Natural killer cell (primary cell): Measurements from ENCODE around the gene ZFYVE27. TPM values are rescaled to one million over a fixed set of nuclear protein-coding genes. Genes with fewer than 3 reads are reported as not detected.

Experiments used
- ATAC-seq, 3 donors: fragments of 150-1000 bp in 2 of 3; fragments of 200-7000 bp in 1 of 3; cut with Tn5 transposase; 1 replicate in 1 of 3; 2 replicates in 2 of 3; pipeline ENCODE4 v1.10.0; 2021; ENCODE audit warnings: mild to moderate bottlenecking in 2 of 3, moderate library complexity in 2 of 3
- DNase-seq, 2 donors: peaks; one replicate each; pipeline versions ENCODE4 v3.0.0 to v3.0.0-alpha.2; 2013 to 2021; ENCODE audit warnings: mixed read lengths in 1 of 2
- H3K27ac ChIP-seq: one replicate; pipeline ENCODE4 v1.5.1; 2013; ENCODE audit warnings: mild to moderate bottlenecking, low read length
- H3K27me3 ChIP-seq: one replicate; pipeline ENCODE4 v1.6.1; 2013; ENCODE audit warnings: low read length; ENCODE audit not compliant: control insufficient read depth, insufficient read depth
- H3K36me3 ChIP-seq: one replicate; pipeline ENCODE4 v1.6.1; 2013; ENCODE audit warnings: low read length; ENCODE audit not compliant: control insufficient read depth, insufficient read depth
- H3K4me1 ChIP-seq: one replicate; pipeline ENCODE4 v1.6.1; 2013; ENCODE audit warnings: low read length; ENCODE audit not compliant: control insufficient read depth, insufficient read depth
- H3K4me3 ChIP-seq: one replicate; pipeline ENCODE4 v1.5.1; 2013; ENCODE audit warnings: low read length
- H3K9me3 ChIP-seq: one replicate; pipeline ENCODE4 v1.6.1; 2013; ENCODE audit warnings: low read length; ENCODE audit not compliant: control insufficient read depth, insufficient read depth
- H3K27ac Mint-ChIP-seq, 2 donors: one replicate each; pipeline ENCODE4 v1.8.0; 2022; ENCODE audit warnings: mild to moderate bottlenecking in 2 of 2, mixed read lengths in 2 of 2, moderate library complexity in 1 of 2
- H3K27me3 Mint-ChIP-seq, 2 donors: one replicate each; pipeline ENCODE4 v1.8.0; 2022; ENCODE audit warnings: low read depth in 2 of 2, mixed read lengths in 2 of 2
- H3K36me3 Mint-ChIP-seq: one replicate; pipeline ENCODE4 v1.8.0; 2022; ENCODE audit warnings: mixed read lengths
- H3K4me1 Mint-ChIP-seq, 2 donors: one replicate each; pipeline ENCODE4 v1.8.0; 2022; ENCODE audit warnings: mixed read lengths in 2 of 2
- H3K4me3 Mint-ChIP-seq: one replicate; pipeline ENCODE4 v1.8.0; 2022; ENCODE audit warnings: mild to moderate bottlenecking, moderate library complexity, mixed read lengths
- H3K9me3 Mint-ChIP-seq, 2 donors: one replicate each; pipeline ENCODE4 v1.8.0; 2022; ENCODE audit warnings: mixed read lengths in 2 of 2
- CTCF ChIP-seq: fragments of 200-600 bp; IDR thresholded peaks from one replicate; pipeline ENCODE4 v1.8.0; 2022; ENCODE audit warnings: antibody characterized with exemption
- WGBS: methylation state at CpG from one replicate; pipeline ENCODE4 v1.1.7; 2013; ENCODE audit warnings: missing lambda C conversion rate; ENCODE audit not compliant: insufficient coverage; 5-methylcytosine and 5-hydroxymethylcytosine counted together
- intact Hi-C: fragments of 100-400 bp; cut with micrococcal nuclease; formaldehyde crosslinking; loops from one replicate; pipeline ENCODE4 v1.14.2; 2022
- total RNA-seq, 4 donors: library from RNA; stranded (reverse); fragments of 120-200 nt in 1 of 4; gene quantifications; one replicate each; pipeline versions ENCODE4 v1.2.3 to v1.2.4, GENCODE V29; 2013 to 2022

The ZFYVE27 gene
- total RNA-seq, 3 donors from 2014 or later (not counting 1 experiment from before 2014, with no cell fraction given), result 63.0 to 82.8 (median 76.4) TPM

DNA sequence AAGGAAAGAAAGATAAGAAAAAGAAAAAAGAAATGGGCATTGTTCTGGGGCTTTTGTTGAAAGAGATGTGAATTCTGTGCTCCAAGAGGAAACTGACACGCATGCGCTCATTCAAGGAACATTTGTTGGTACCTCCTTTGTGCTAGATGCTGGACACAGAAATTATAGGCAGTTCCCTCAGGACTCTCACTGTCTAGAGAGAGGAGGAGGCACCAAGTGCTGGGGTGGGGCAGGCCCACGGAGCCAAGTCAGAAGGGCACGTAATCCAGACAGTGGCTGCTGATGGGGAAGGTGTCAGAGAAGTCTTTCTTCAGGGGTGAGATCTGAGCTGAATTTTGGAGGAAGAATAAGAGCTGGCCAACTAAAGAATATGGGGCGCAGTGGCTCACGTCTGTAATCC, 2.9 kb upstream of the ZFYVE27 start:
- 90% methylated on average over 6 of the region's 6 CpGs for WGBS
- H3K4me1 ChIP-seq, result peaks cover 21% of the 10 kb centered on the region
- H3K27ac ChIP-seq, result no peak overlapping the region
- Mint-ChIP-seq H3K36me3 (no peaks in the 10 kb centered on the region), H3K4me3 (peak overlapping the region; percentile 3), H3K9me3 (no peaks in the 10 kb centered on the region), H3K27ac (no peak overlapping the region), H3K27me3 (peaks cover 0 to 8% of the 10 kb centered on the region in 2 donors), H3K4me1 (peaks cover 23 to 32% of the 10 kb centered on the region in 2 donors)
- no peak for TF ChIP-seq CTCF
- intact Hi-C loops, result no loop called here
- no peak overlapping the region for H3K4me3 ChIP-seq
- DNase-seq, result no peak
- no peaks in the 10 kb centered on the region for H3K27me3 ChIP-seq
- H3K9me3 ChIP-seq, result no peaks in the 10 kb centered on the region
- no peak for ATAC-seq
- H3K36me3 ChIP-seq, result no peaks in the 10 kb centered on the region

GRCh38 chr10:97736403-97736901, 476 bp upstream of the ZFYVE27 start:
- H3K27ac ChIP-seq, result peak overlapping the region; percentile 97
- TF ChIP-seq CTCF, result no peak
- peaks cover 21% of the 10 kb centered on the region for H3K4me1 ChIP-seq
- H3K27ac Mint-ChIP-seq, result peak overlapping the region; percentile 96 to 98
- DNase-seq, result no peak
- peak overlapping the region; percentile 93 for H3K4me3 ChIP-seq
- intact Hi-C loops, result loop anchor here (2.0 kb wide), 1 partner anchor 50 kb away; the partner anchor contains the start of gene AVPI1
- peaks cover 46 to 53% of the 10 kb centered on the region in 2 donors for H3K4me1 Mint-ChIP-seq
- H3K9me3 Mint-ChIP-seq, result no peaks in the 10 kb centered on the region
- H3K36me3 Mint-ChIP-seq, result peaks cover 7% of the 10 kb centered on the region
- WGBS, result 70% methylated on average over 13 of the region's 13 CpGs
- H3K36me3 ChIP-seq, result peaks cover 11% of the 10 kb centered on the region
- ATAC-seq, result peak in 1 of 3 donors; percentile 1
- H3K4me3 Mint-ChIP-seq, result peak overlapping the region; percentile 96
- no peaks in the 10 kb centered on the region for H3K27me3 ChIP-seq
- H3K27me3 Mint-ChIP-seq, result no peaks in the 10 kb centered on the region
- H3K9me3 ChIP-seq, result no peaks in the 10 kb centered on the region

GRCh38 chr10:97737770-97738265, 890 bp downstream of the ZFYVE27 start:
- peaks cover 22% of the 10 kb centered on the region for H3K4me1 ChIP-seq
- Mint-ChIP-seq H3K4me3 (peak overlapping the region; percentile 96), H3K36me3 (peaks cover 7% of the 10 kb centered on the region), H3K4me1 (peaks cover 47 to 61% of the 10 kb centered on the region in 2 donors), H3K27ac (peak overlapping the region; percentile 96 to 98), H3K9me3 (no peaks in the 10 kb centered on the region), H3K27me3 (no peaks in the 10 kb centered on the region)
- intact Hi-C loops, result loop anchor here (2.0 kb wide), 1 partner anchor 51 kb away; the partner anchor contains the start of gene AVPI1
- ATAC-seq (no peak), DNase-seq (no peak)
- peaks cover 15% of the 10 kb centered on the region for H3K36me3 ChIP-seq
- peak overlapping the region; percentile 97 for H3K27ac ChIP-seq
- WGBS, result 33% methylated on average over 14 of the region's 14 CpGs
- H3K9me3 ChIP-seq, result no peaks in the 10 kb centered on the region
- H3K27me3 ChIP-seq, result no peaks in the 10 kb centered on the region
- no peak for TF ChIP-seq CTCF
- H3K4me3 ChIP-seq, result peak overlapping the region; percentile 93

DNA sequence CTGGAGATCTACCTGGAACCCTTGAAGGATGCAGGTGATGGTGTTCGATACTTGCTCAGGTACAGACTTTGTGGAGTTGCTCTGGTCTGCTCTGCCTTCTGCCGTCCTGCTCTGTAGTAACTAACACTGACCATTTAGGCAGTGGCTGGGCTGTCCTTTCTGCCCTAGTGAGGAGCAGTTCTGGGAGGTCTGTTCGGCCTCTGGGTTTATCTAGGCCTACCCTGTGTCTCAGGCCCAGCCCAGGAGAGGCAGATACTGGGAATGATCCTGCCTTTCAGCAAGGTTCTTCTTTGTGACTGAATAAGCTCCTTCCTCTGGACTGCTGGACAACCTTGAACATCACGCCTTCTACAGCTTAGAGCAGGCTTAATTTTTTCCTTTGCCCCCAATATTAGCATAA, 1.7 kb downstream of the ZFYVE27 start:
- ATAC-seq (no peak), DNase-seq (no peak)
- no peak for TF ChIP-seq CTCF
- WGBS, result 97% methylated on average over 3 of the region's 4 CpGs
- no peaks in the 10 kb centered on the region for H3K27me3 Mint-ChIP-seq
- intact Hi-C loops, result no loop called here
- Histone ChIP-seq H3K27ac (no peak overlapping the region), H3K4me3 (no peak overlapping the region), H3K27me3 (no peaks in the 10 kb centered on the region), H3K36me3 (peaks cover 23% of the 10 kb centered on the region), H3K9me3 (no peaks in the 10 kb centered on the region), H3K4me1 (peaks cover 24% of the 10 kb centered on the region)
- peak overlapping the region; percentile 96 for H3K4me3 Mint-ChIP-seq
- H3K9me3 Mint-ChIP-seq, result no peaks in the 10 kb centered on the region
- peaks cover 55 to 69% of the 10 kb centered on the region in 2 donors for H3K4me1 Mint-ChIP-seq
- H3K27ac Mint-ChIP-seq, result peak overlapping the region; percentile 96 to 98
- peaks cover 7% of the 10 kb centered on the region for H3K36me3 Mint-ChIP-seq
